Measurements from ENCODE around the gene SLC25A23.

SLC25A23 gene

GRCh38 chr19:6499052-6499790 is 39.6 kb upstream of the SLC25A23 start:
- no peak for DNase-seq
- Histone ChIP-seq H3K9me3 (no peaks in the 10 kb centered on the region), H3K36me3 (no peaks in the 10 kb centered on the region), H3K4me1 (no peaks in the 10 kb centered on the region), H3K4me3 (ENCODE audit: low read depth, low read length) (no peak overlapping the region), H3K27me3 (peaks cover 9% of the 10 kb centered on the region)
- TF ChIP-seq CTCF (IDR thresholded peaks at IDR 0.05; ENCODE audit: low read depth, low read length): no peak

DNA sequence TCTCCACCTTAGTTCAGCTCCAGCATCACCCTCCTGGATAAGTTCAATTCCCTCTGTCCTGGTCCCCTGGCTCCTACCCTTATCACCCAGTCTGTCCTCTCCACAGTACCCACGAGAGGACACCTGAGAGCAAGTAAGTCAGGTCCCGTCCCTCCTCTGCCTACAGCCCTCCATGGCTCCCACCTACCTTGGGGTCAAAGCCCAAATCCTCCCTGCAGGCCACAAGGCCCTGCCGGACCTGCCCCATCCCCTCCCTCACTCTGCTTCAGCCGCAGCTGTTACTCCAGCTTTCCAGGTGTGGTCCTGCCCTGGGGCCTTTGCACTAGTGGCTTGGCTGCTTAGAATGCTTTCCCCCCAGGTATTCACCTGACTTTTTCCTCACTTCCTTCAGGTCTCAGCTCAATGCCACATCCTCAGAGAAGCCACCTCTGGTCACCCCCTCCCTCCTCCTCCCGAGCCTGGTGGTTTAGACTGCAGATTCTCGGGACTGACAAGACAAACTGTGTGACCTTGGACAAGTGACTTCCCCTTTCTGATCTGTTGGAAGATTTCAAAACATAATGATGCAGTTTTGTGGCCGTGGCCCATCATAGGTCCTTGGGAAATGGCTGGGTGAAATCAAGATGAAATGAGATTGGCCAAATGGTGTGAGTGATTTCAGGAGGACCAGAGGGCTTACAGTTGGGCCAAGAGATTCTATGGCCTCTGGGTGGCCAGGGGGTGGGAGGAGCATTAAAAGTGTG is 38.9 kb upstream of the SLC25A23 start:
- H3K4me3 ChIP-seq (ENCODE audit: low read depth, low read length): no peak overlapping the region
- no peak for DNase-seq

GRCh38 chr19:6495947-6496346 is 36.4 kb upstream of the SLC25A23 start:
- no peaks in the 10 kb centered on the region for H3K9me3 ChIP-seq
- TF ChIP-seq CTCF (IDR thresholded peaks at IDR 0.05; ENCODE audit: low read depth, low read length): no peak
- H3K27me3 ChIP-seq: no peaks in the 10 kb centered on the region
- no peak for DNase-seq
- no peaks in the 10 kb centered on the region for H3K4me1 ChIP-seq
- no peaks in the 10 kb centered on the region for H3K36me3 ChIP-seq
- H3K4me3 ChIP-seq (ENCODE audit: low read depth, low read length): no peak overlapping the region

More for the DNA sequence above, 38.9 kb upstream of the SLC25A23 start:
- Histone ChIP-seq H3K4me1 (no peaks in the 10 kb centered on the region), H3K36me3 (no peaks in the 10 kb centered on the region), H3K27me3 (peaks cover 9% of the 10 kb centered on the region), H3K9me3 (no peaks in the 10 kb centered on the region)
- no peak for TF ChIP-seq CTCF (IDR thresholded peaks at IDR 0.05; ENCODE audit: low read depth, low read length)

- H3K27me3 ChIP-seq: no peaks in the 10 kb centered on the region
Measured at GRCh38 chr19:6494438-6495036, 34.9 kb upstream of the SLC25A23 start.

GRCh38 chr19:6491802-6492592 is 32.4 kb upstream of the SLC25A23 start:
- no peaks in the 10 kb centered on the region for H3K9me3 ChIP-seq
- H3K27me3 ChIP-seq: no peaks in the 10 kb centered on the region; the same call in 1 of the 2 replicates
- H3K4me1 ChIP-seq: no peaks in the 10 kb centered on the region
- H3K4me3 ChIP-seq (ENCODE audit: low read depth, low read length): no peak overlapping the region
- H3K36me3 ChIP-seq: no peaks in the 10 kb centered on the region
- TF ChIP-seq CTCF (IDR thresholded peaks at IDR 0.05; ENCODE audit: low read depth, low read length): no peak
- no peak for DNase-seq

More at GRCh38 chr19:6494438-6495036, 34.9 kb upstream of the SLC25A23 start:
- no peaks in the 10 kb centered on the region for H3K4me1 ChIP-seq
- DNase-seq: no peak
- H3K36me3 ChIP-seq: no peaks in the 10 kb centered on the region
- H3K4me3 ChIP-seq (ENCODE audit: low read depth, low read length): no peak overlapping the region
- no peak for TF ChIP-seq CTCF (IDR thresholded peaks at IDR 0.05; ENCODE audit: low read depth, low read length)
- H3K9me3 ChIP-seq: no peaks in the 10 kb centered on the region
